Fibroblast of mammary gland (primary cell): ENCODE results near the gene PRKAR1B.
"Not testable (repeated sequence)": the region's sequence is repeated elsewhere in the genome, so short reads cannot be mapped to it uniquely, and the experiment has no call there.

Source experiments
- DNase-seq: peaks from one replicate; pipeline ENCODE4 v3.0.0-alpha.2; 2010; ENCODE audit warnings: low read depth
- H3K4me3 ChIP-seq: 2 replicates; pipeline ENCODE4 v1.5.1; 2011; ENCODE audit warnings: low read depth, mild to moderate bottlenecking, low read length, moderate library complexity; ENCODE audit not compliant: control insufficient read depth
- TF ChIP-seq, protein P1 (sequence below): conservative IDR thresholded peaks from 2 replicates; pipeline ENCODE4 v1.5.1; 2011; ENCODE audit warnings: low read depth, low read length, inconsistent platforms; ENCODE audit not compliant: control insufficient read depth, insufficient read depth

PRKAR1B gene

DNA sequence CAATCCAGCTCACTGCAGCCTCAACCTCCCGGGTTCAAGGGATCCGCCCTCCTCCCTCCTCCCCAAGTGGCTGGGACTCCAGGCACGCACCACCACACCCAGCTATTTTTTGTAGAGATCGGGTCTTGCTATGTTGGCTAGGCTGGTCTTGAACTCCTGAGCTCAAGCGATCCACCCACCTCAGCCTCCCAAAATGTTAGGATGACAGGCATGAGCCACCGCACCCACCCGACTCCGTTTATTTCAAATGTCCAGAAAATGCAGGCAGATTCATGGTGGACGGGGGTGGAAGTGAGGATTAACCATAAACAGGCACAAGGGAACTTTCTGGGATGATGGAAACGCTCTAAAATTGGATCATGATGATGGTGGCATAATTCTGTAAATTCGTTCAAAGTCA lies 85.1 kb downstream of the PRKAR1B start:
- TF ChIP-seq, protein P1, sequence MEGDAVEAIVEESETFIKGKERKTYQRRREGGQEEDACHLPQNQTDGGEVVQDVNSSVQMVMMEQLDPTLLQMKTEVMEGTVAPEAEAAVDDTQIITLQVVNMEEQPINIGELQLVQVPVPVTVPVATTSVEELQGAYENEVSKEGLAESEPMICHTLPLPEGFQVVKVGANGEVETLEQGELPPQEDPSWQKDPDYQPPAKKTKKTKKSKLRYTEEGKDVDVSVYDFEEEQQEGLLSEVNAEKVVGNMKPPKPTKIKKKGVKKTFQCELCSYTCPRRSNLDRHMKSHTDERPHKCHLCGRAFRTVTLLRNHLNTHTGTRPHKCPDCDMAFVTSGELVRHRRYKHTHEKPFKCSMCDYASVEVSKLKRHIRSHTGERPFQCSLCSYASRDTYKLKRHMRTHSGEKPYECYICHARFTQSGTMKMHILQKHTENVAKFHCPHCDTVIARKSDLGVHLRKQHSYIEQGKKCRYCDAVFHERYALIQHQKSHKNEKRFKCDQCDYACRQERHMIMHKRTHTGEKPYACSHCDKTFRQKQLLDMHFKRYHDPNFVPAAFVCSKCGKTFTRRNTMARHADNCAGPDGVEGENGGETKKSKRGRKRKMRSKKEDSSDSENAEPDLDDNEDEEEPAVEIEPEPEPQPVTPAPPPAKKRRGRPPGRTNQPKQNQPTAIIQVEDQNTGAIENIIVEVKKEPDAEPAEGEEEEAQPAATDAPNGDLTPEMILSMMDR: no peak
- no peak for DNase-seq
- no peak overlapping the region for H3K4me3 ChIP-seq

DNA sequence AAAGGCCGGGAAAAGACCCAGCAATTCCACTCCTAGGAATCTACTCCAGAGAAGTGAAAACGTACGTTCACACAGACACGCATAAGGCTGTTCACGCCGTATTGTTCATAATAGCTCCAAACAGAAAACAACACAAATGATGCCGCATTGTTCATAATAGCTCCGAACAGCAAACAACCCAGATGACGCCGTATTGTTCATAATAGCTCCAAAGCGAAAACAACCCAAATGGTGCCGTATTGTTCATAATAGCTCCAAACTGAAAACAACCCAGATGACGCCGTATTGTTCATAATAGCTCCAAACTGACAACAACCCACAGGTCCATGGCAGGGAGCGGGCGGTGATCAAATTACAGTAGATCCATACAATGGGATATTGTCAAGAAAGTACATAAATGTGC lies 85.8 kb downstream of the PRKAR1B start:
- H3K4me3 ChIP-seq: no peak overlapping the region
- TF ChIP-seq, protein P1: no peak
- no peak for DNase-seq

DNA sequence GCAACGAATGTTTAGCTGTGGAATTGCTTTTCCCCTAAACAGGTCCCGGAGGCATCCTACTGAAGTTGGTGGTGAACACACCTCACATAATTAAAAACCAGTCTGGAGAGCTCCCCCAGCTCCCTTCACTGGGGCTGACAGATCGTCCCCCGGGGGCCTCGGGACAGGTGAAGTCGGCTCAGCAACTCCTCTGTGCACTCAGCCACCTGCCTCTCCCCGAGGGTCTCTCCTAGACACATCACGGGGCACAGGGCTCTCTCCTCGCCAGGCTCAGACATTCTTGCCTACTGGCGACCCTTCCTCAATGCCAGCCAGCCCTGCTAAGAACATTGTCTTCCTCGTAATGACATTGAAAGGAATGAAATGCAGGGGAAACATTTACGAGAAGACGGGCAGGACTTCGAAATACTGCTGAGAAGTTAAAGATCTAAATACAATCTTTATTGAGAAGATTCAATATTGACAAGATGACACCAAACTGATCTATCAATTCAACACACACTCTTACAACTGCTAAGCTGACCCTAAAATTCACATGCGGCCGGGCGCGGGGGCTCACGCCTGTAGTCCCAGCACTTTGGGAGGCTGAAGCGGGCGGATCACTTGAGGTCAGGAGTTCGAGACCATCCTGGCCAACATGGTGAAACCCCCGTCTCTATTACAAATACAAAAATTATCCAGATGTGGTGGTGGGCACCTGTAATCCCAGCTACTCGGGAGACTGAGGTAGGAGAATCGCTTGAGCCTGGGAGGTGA lies 88.6 kb downstream of the PRKAR1B start:
- no peak for DNase-seq
- TF ChIP-seq, protein P1: no peak
- no peak overlapping the region for H3K4me3 ChIP-seq

DNA sequence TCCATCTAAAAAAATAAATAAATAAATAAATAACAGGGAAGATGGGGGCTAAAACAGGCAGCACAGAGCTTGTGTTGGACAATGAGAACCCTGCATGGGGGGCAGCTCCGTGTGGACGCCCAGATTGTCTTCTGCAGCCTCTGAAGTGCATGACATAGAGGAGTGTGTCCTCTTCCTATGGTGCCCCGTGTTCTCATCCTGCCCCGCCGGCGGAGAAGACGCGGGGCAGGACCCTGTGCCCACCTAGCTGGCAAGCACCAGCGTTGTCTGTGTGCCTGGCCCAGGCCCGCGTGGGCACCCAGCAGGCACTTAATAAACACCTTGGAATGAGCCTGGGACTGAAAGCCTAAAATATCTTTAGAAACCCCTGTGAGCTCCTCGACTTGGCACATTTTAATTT lies 89.3 kb downstream of the PRKAR1B start:
- no peak for DNase-seq
- TF ChIP-seq, protein P1: no peak
- no peak overlapping the region for H3K4me3 ChIP-seq

DNA sequence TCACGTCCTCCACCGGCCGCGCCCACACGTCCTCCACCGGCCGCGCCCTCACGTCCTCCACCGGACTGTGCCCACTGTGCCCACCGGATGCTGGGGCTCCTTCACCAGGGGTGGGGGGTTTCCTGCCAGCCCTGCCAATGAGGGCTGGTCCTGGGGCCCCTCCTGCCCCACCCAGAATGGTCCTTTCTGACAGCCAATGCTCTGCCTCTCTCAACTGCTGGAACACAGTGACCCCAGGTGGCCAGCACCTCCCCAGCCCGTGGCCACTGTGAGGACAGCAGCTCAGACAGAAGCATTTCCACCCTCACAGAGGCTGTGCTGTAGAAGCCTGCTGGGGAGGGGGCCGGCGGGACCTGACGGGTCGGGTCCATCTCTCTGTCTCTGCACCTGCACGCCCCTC lies 90.7 kb downstream of the PRKAR1B start:
- TF ChIP-seq, protein P1: no peak

DNA sequence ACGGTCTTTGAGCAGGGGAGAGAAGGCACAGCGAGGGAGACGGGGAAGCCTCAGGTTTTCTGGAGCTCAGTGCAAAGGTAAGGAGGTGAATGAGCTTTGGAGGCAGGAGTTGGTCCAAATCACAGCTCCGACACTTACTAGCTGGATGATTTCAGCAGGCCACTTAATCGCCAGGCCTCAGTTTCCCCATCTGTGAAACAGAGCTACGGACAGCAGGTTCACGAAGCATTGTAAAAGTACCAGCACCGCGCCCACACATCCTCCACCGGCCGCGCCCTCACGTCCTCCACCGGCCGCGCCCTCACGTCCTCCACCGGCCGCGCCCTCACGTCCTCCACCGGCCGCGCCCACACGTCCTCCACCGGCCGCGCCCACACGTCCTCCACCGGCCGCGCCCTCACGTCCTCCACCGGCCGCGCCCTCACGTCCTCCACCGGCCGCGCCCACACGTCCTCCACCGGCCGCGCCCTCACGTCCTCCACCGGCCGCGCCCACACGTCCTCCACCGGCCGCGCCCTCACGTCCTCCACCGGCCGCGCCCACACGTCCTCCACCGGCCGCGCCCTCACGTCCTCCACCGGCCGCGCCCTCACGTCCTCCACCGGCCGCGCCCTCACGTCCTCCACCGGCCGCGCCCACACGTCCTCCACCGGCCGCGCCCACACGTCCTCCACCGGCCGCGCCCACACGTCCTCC lies 91.2 kb downstream of the PRKAR1B start:
- not testable (repeated sequence) for H3K4me3 ChIP-seq, DNase-seq

More for the DNA sequence above, 90.7 kb downstream of the PRKAR1B start:
- DNase-seq: no peak
- no peak overlapping the region for H3K4me3 ChIP-seq

DNA sequence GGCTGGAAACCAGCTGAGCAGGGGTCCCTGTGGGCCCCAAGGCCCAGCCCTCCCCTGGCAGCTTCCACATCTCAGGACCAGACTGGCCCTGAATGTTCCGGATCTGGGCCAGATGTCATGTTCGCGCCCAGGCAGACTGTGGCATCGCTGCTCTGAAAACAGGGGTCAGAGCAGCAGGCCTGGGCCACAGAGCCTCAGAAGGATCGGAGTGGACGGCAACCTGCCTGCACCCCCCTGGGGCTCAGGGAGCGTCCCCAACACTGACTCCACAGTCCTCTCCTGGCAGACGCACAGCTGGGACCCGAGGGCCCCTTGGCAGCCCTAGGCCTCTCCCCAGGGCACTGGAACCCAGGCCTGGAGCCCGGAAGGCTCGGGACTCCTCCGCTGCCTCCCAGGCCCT lies 91.9 kb downstream of the PRKAR1B start:
- TF ChIP-seq, protein P1: no peak
- DNase-seq: no peak
- no peak overlapping the region for H3K4me3 ChIP-seq
